ENCODE results near the gene NOS3. TPM values are rescaled to one million over a fixed set of nuclear protein-coding genes. Genes with fewer than 3 reads are reported as not detected.

The NOS3 gene
- total RNA-seq, 2 donors from 2014 or later, result 2.7 to 5.4 TPM

DNA sequence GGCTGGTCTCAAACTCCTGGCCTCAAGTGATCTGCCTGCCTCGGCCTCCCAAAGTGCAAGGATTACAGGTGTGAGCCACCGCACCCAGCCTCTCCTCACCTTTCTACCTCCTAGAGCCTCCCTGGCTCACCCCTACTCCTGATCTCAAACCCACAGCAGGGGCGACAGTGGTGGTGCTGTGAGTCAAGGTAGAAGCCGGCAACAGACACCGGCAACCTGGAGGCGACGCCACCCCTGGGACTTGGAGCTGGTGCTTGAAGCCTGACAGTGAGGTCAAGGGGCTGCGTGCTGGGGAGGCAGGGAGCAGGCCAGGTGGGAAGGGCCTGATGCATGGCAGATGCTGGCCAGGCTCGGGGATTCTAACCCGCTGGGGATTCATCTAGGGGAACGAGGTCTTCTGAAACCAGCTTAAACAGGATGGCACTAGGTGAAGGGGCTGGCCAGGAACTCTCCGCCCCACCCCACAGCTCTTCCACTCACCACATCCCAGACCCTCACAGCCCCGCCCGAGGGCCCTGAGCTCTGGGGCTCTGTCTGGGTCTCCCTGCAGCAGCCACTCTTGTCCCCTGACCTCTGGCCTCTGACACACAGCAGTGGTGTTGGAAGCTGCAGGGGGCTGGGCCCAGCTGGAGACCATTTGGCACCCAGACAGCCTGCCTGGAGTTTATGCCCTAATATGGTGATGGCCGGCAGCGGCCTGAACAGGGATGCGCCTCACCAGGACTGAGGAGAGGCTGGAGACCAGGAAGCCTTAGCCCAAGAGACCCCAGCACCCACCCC, 29.1 kb upstream of the NOS3 start:
- ATAC-seq, result no peak

DNA sequence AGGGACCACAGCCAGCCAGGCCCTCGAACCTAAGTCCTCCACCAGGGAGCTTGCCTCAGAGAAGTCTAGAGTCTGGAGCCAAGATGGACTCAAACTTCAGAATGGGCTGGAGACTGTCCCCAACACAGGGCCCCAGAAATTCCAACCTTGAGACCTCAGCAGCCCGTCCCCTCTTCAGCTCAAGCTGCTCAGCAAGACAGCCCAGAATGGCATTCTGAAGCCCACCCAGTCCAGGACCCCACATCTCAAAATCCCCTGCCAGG, 28.6 kb upstream of the NOS3 start:
- intact Hi-C loops (cut with DNase I, micrococcal nuclease), result no loop called here
- no peak for ATAC-seq
- no peak for DNase-seq

More for the DNA sequence above, 29.1 kb upstream of the NOS3 start:
- intact Hi-C loops (cut with DNase I, micrococcal nuclease), result no loop called here
- no peak for DNase-seq

DNA sequence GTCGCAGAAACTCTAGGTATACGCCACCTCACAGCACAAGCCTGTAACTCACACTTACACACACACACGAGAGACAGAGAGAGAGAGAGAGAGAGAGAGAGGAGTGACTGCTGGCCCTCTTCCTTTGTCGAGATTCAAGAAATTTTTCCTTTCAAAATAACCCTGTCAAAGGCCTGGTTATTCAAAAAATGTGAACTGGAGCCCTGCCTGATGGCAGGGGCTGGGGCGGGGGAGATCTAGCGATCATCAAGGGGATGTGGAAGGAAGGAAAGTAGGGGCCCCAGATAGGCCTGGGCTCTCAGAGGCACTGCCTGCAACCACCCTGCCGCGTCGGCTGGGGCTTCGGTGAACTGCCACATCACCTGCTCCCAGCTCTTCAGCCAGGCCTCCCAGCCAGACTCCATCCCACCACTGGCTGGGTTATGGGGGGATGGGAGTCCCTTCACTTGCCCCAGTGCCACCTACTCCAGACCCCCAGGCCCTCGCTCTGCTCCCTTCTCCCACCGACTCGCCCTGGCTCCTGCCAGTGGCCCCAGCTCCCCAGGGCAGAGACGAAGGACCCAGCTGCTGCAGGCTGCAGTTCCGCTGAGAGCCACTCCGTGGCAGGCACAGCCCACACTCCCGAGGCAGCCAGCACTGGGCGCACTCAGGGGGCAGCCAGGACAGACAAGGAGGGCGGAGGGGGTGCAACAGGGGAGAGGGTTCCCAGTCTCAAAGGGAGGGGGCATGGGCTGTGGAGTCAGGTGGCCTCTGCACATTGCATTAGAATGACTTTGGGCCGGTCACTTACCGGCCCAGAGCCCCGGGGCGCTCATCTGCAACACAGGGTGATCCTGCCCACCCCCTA, 28.0 kb upstream of the NOS3 start:
- peak in 1 of 2 donors; percentile 65 for DNase-seq
- intact Hi-C loops (cut with DNase I, micrococcal nuclease), result no loop called here
- ATAC-seq, result peak; percentile 89

DNA sequence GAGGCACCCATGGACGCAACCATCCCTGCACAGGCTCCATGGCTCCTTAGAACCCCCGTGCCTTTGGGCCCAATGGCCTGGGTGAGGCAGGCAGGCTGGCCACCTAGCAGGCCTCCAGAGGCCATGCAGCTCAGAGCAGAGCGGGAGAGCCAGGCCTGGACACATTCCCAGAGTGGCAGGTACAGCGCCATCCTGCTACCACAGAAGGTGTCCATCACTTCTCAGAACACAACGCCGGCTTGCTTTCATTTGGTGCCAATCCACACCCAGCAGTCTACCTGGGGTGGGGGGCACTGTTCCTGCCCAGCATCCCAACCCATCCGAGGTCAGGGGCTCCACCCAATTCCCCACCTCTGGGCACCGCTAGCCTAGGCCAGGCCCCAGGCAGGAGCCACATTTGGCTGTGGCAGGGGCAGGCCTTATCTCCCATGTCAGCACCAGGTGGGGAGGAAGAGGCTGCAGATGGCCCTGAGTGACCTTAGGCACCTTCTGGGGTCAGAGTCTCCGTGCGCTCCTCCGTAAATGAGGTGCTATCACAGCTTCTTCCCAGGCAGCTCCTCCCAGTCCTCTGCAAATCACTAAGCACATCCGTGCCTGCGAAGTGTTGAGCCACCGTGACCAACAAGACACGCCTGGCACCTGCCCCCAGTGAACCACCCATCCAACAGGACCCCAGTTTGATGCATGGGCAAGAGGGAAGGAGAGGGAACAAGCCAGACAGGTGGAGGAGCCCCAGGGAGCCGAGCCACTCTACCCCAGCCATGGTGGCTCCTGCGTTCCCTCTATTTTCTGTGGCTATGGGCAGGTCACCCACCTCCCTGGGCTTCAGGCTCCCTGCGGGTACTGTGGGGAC, 26.9 kb upstream of the NOS3 start:
- DNase-seq, result no peak
- intact Hi-C loops (cut with DNase I, micrococcal nuclease), result no loop called here
- ATAC-seq, result no peak

DNA sequence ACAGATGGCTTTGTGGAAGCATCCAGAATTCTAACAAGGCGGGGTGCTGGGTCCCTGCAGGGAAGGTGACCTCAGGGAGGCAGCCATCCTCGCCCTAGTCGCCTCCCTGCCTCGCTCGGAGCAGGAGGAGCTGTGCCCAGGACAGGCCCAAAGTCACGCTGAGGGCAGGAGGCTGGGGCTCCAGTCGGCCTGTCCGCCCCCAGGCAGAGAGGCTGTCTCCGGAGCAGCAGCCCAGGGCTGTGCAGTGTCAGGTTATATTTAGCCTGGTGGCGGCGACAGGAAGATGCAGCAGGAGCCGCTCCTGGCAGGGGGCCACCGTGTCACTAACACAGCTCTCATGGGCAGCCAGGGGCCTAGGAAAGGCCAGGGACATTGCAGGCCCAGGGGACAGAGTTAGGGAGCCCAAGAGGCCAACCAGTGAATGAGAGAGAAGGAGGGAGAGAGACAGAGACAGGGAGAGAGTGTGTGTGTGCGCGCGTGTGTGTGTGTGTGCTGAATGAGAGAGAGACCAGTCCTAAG, 26.2 kb upstream of the NOS3 start:
- ATAC-seq (no peak), DNase-seq (no peak)
- intact Hi-C loops (cut with DNase I, micrococcal nuclease), result no loop called here

DNA sequence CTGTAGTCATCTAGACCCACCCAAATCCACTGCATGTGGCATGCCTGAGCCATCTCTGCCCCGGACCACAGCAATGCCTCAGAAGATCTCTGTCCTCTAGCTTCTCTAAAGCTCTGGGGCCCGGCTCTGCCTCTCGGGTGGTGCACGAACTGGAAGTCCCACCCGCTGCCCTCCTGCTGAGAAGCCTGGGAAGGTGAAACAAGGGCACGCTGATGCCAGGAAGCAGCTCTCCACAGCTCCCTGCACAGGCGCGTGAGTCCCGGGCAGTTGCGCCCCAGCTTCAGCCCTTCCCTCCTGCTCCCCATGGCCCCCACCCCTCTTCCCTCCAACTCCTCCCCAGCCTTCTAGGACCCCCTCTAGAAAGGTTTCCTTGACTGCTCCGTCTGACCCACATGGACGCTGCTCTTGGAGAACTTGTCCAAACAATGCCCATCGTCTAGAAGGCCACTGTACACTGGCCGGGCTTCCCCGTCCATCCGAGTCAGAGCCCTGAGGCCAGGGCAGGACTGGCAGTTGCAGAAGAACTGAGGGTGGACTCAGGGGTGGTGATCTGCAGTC, 25.5 kb upstream of the NOS3 start:
- intact Hi-C loops (cut with DNase I, micrococcal nuclease), result no loop called here
- ATAC-seq (no peak), DNase-seq (no peak)

DNA sequence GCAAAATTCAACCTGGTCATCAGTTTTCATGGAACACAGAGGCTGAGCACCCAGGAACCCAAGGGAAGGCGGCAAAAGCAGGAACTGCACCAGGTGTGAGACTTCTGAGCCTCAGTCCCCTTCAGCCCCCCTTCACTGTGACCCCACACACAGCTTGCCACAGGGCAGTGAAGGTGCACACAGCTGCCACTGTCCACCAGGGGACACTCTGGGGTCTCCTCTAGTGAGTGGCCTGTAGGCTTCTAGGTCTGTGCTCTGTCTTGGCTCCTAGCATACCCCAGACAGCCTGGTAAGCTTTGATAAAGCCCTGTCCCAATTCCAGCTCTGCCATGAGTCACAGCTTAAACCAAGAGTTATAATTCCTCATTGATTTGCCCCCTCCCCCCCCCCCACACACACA, 24.8 kb upstream of the NOS3 start:
- no peak for DNase-seq
- intact Hi-C loops (cut with DNase I, micrococcal nuclease), result no loop called here
- ATAC-seq, result peak; percentile 30

DNA sequence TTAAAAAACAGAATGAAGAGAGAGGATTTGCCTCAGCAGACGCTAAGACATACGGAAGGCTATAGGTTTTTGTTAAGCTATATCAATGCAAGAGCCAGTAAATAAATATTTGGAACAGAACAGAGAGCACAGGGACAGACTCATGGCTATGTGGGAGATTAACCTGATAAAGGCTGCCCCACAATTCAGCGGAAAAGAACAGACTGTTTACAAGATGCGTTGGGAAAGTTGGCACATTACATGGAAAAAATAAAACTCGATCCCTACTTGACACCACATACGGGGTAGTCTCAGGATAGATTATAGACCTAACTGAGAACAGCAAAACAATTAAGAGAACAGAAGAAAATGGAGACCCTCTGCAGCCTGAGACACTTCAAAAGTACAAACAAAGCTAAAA, 23.5 kb upstream of the NOS3 start:
- intact Hi-C loops (cut with DNase I, micrococcal nuclease), result no loop called here
- ATAC-seq (no peak), DNase-seq (no peak)

DNA sequence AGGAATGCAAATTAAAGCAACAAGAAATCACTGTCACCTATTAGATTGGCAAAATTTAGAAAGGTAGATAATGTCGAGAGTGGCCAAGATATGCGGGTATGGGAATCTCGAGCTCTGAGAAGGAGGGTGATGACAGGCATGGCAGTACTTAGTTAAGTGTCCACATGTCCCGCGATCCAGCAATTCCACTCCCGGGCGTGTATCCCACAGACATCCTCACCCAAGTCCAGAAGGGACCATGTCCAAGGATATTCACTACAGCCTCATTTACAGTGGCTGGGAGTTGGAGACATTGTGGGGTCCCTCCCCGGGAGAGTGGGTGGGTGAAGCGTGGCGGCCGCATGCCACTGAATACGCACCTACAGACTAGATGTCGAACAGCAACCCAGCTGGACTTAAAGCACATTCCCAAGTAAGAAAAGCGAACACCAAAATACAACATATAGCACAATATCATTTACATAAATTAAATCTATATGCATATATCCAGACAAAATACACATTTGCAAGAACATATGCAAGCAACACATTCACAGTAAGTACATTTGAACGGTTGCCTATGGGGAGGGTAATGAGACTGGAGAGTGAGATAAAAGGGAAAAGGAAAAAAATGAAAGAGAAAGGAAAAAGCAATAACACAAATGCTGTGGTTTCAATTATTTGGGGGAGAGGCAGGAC, 22.6 kb upstream of the NOS3 start:
- intact Hi-C loops (cut with DNase I, micrococcal nuclease), result no loop called here
- ATAC-seq, result no peak
- DNase-seq, result no peak

DNA sequence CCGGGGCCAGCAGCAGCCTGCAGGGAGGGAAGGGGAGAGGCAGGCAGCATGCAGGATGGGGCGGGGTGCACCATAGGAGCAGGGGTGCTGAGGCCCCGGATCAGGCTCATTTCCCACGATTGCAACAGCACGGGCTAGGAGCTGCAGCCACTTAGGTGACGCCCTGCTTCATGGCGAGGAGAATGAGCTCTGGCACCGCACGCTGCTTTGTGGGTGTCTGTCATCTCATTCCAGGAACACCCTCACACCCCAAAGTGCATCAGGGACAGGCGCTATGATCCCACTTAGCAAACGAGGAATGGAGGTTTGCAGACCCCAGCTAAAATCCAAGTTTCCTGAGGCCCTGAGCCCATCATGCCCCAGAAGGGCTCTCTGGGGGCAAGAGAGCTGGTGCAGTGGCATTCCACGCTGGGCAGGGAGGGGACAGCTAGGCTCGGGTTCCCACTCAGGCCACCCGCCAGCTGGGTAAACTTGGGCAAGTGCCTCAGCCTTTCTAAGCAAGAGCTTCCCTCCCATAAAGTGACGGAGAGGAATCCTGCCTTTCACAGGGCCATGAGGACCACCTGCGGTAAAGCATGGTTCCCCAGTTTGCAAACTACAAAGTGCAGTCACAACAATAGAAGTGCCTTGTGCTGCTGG, 22.0 kb upstream of the NOS3 start:
- ATAC-seq, result no peak
- intact Hi-C loops (cut with DNase I, micrococcal nuclease), result no loop called here
- no peak for DNase-seq

DNA sequence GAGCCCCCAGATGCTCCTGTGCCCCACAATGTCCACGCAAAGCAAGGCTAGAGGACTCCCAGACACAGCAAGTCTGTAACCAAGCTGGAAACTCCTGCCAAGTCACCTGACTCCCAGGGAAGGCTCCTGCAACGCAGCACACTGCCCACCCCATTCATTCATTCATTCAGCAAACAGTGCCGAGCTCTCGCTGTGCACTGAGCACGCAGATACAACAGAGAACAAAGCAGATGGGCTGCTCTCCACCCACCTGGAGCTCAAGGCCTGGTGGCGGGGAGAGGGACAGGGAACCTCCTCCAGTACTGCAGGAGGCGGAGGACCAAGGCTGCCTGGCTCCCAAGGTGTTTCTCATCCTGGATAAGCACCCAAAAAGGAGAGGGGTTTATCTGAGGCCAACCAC, 21.3 kb upstream of the NOS3 start:
- no peak for ATAC-seq
- intact Hi-C loops (cut with DNase I, micrococcal nuclease), result no loop called here

DNA sequence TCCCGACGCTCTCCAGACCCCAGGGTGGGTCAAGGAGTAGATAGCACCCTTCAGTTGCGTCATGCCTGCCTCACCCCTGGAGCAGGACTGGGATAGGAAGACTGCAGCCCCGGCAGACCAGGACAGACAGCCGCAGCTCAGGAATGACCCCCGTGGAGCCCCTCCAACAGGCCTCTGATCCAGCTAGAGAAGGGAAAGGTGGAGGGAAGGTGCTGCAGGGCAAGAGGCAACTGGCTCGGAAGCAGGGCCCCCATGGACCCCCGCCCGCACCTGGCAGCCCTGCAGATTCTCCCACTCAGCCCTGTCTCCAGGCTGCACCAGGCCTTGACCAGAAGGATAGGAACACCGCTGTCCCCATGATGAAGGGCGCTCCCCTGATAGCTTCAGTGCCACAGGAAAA, 20.4 kb upstream of the NOS3 start:
- intact Hi-C loops (cut with DNase I, micrococcal nuclease), result no loop called here
- DNase-seq, result no peak
- no peak for ATAC-seq

More for the DNA sequence above, 21.3 kb upstream of the NOS3 start:
- DNase-seq, result no peak

DNA sequence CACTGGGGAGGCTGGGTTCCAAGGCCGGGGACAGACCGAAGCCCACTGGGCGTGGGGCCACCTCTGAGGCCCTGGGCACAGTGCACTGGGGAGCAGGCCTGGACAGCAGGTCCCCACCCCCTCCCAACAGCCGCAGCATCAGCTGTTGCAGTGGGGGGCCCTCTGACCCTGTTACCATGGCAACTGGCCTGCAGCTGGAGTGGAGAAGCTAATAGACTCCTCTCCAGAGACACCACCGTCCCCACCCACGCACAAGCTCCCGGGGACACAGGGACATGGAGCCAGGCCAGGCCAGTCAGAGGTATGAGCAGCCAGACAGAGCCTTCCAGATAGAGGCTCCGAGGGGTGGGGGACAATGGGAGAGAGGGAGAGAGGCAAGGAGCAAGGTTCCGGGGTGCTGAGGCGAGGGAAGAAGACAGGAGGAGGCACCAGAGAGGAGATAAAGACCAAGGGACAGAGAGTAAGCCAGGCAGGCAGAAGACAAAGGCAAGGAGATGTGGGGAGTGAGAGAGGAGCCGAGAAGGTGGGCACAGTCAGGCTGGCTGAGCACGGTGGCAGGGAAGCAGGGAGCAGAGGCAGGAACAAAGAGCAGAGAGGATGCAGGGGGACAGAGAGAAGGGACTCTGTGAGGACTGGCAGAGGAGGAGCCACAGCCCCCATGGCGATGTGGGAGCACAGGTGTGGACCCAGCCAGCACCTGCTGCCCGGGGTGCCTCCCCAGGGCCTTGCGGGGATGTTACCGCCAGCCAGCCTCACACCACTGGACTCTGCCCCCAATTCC, 19.4 kb upstream of the NOS3 start:
- DNase-seq (no peak), ATAC-seq (no peak)
- intact Hi-C loops (cut with DNase I, micrococcal nuclease), result no loop called here

DNA sequence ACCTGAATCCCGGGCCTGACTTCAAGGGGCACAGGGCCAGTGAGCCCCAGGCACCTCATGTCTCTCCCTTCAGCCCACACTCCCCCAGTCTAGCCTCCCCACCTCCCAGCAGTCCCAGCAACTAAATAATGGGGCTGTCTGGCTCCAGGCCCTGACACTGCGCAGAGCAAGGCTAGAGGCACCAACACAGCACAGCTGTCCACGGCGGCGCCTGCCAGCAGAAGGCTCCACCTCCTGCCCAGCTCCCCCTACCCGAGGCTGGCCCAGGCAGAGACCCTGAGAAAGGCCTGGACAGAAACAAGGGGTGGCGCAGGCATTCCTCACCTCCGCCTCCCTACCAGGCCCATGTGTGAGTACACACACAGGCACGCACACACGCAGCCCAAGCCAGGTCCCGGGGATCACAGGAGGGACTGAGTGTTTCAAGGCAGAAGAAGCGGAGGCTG, 18.8 kb upstream of the NOS3 start:
- DNase-seq (peak; percentile 57 to 87), ATAC-seq (no peak)
- intact Hi-C loops (cut with DNase I, micrococcal nuclease), result no loop called here

DNA sequence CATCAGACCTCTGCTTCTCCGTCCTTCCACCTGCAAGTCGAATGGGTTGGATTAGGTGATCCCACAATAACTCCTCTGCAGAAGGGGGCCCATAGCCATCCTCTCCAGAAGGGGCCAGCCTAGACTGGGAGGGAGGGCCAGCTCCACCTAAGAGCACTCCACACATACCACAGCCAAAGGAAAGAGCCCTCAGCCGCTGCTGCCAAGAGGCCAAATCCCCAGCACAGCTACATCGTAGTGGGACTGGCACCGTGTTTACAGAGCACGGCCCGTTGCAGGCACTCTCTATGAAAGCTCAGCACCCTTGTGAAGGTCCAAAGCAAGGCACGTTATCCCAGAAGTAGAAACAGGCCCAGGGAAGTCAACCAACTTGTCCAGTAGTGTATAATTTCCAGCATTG, 18.1 kb upstream of the NOS3 start:
- intact Hi-C loops (cut with DNase I, micrococcal nuclease), result no loop called here
- ATAC-seq (no peak), DNase-seq (no peak)

DNA sequence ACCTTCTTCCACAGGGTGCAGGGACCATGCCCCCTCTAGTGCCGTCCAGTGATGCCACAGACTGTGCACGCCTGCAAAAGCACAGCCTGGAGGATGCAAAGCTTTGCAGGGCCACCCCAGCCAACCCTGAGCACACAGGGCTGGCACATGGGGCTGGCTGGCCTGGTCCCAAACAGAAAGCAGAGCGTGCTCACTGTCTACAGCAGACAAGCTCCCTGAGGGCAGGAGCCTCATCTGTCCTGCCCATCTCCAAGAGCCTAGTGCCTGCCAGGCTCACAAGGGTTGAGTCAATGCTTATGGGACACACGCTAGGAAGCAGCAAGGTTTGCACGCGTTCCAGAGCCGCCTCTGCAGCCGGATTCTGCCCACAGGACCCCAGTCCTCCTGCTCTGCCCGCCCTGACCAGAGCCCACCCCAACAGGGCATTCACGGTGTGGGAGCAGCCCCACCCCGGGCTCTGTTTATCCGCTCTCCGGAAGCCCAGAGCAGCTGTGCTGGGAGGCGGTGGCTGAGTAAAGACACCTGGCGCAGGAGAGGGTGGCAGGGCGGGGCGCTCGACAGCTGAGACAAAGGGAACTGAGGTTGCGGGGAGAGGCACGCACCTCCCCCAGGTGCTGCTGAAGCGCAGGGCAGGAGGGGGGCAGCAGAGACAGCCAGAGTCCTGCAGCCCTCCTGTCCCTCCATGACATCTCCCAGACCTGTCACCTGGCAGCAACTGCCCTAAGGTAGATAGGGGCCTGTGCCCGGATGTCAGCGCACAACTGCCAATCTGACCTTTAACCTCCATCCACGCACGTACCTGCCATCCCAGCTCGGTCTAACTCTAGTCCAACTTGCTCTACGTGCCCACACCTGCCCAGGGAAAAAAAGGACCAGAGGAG, 17.0 kb upstream of the NOS3 start:
- DNase-seq (peak; percentile 83 to 85), ATAC-seq (peak; percentile 77)
- intact Hi-C loops (cut with DNase I, micrococcal nuclease), result no loop called here

All from left colon (tissue), 2 donors.